ENCODE results near the gene IPO9. TPM values are rescaled to one million over a fixed set of nuclear protein-coding genes. Genes with fewer than 3 reads are reported as not detected.
A peak's percentile ranks its signal among the peaks of the same experiment; 100 is the strongest.

Gene IPO9
- total RNA-seq, 1 donor from 2014 or later = 50.2 TPM

DNA sequence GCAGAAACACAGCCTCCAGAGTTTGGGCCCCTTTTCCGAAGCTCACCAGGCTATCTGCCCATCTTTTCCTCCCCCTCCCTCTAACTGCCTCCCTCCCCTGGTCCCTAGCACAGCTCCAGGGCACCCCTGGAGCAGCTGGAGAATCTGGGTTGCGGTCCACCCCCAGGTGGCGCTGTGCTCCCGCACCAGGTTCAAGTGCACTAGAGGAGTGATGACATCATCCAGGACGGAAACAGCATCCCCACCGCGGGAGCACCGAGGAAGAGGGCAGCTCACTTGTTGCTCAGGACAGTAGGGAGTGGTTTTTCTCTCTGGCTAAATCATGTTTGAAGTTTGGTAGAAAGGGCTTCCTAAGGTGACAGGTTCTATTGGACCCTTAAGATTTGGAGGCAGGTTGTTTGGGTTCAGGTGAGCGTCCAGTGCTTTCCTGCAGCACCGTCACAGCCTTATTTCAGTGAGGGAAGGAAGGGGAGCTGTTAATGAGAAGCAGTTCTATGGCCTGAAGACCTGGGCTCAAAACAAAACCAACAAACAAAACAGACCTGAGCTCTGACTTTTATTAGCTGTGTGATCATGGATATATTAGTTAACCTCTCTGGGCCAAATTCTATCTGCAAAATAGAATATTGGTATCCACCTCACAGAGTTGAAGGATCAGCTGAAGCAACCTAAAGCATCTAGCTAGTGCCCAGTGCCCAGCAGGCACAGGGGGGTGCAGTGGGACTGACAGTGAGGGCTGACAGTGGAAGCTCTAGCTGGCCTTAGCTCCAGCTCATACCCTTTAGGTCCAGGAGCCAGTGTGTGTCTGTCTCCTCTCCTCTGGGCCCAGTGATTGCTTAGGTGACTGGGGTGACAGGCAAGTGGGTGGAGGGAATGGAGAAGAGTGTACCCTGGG, 67.2 kb downstream of the IPO9 start:
- Histone ChIP-seq H3K79me2 (ENCODE audit: insufficient read depth, low read length) (no peaks in the 10 kb centered on the region), H3K4me3 (ENCODE audit: insufficient read depth, low read depth, low read length) (no peak overlapping the region), H3K4me2 (ENCODE audit: low read length) (peak overlapping the region; percentile 26), H4K20me1 (ENCODE audit: insufficient read depth, low read length) (no peaks in the 10 kb centered on the region), H3K9me3 (ENCODE audit: insufficient read depth, low read depth, low read length) (no peaks in the 10 kb centered on the region), H3K4me1 (ENCODE audit: insufficient read depth, low read length) (peaks cover 10% of the 10 kb centered on the region), H3K36me3 (ENCODE audit: insufficient read depth, low read length) (no peaks in the 10 kb centered on the region), H3K9ac (ENCODE audit: low read length) (no peak overlapping the region), H2AFZ (ENCODE audit: low read depth, low read length) (no peak overlapping the region), H3K27me3 (ENCODE audit: insufficient read depth, low read length) (no peaks in the 10 kb centered on the region), H3K27ac (ENCODE audit: low read depth, low read length) (no peak overlapping the region)
- FAIRE-seq = peak; percentile 99
- Mint-ChIP-seq H3K4me1 (ENCODE audit: low read depth, unreplicated experiment) (peaks cover 17% of the 10 kb centered on the region), H3K4me3 (ENCODE audit: unreplicated experiment) (peak overlapping the region; percentile 40), H3K27ac (ENCODE audit: unreplicated experiment) (peak overlapping the region; percentile 55), H3K9me3 (ENCODE audit: unreplicated experiment) (peaks cover 3% of the 10 kb centered on the region), H3K27me3 (ENCODE audit: low read depth, unreplicated experiment) (peaks cover 19% of the 10 kb centered on the region), H3K36me3 (ENCODE audit: low read depth, unreplicated experiment) (peaks cover 34% of the 10 kb centered on the region)
- DNase-seq (ENCODE audit: low read depth) = peak; percentile 87
- TF ChIP-seq, protein P1, sequence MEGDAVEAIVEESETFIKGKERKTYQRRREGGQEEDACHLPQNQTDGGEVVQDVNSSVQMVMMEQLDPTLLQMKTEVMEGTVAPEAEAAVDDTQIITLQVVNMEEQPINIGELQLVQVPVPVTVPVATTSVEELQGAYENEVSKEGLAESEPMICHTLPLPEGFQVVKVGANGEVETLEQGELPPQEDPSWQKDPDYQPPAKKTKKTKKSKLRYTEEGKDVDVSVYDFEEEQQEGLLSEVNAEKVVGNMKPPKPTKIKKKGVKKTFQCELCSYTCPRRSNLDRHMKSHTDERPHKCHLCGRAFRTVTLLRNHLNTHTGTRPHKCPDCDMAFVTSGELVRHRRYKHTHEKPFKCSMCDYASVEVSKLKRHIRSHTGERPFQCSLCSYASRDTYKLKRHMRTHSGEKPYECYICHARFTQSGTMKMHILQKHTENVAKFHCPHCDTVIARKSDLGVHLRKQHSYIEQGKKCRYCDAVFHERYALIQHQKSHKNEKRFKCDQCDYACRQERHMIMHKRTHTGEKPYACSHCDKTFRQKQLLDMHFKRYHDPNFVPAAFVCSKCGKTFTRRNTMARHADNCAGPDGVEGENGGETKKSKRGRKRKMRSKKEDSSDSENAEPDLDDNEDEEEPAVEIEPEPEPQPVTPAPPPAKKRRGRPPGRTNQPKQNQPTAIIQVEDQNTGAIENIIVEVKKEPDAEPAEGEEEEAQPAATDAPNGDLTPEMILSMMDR (IDR thresholded peaks at IDR 0.05; ENCODE audit: insufficient read depth, low read depth, low read length) = peak; percentile 91
- TF ChIP-seq EZH2 (IDR thresholded peaks at IDR 0.05; ENCODE audit: insufficient read depth, low read length) = no peak

DNA sequence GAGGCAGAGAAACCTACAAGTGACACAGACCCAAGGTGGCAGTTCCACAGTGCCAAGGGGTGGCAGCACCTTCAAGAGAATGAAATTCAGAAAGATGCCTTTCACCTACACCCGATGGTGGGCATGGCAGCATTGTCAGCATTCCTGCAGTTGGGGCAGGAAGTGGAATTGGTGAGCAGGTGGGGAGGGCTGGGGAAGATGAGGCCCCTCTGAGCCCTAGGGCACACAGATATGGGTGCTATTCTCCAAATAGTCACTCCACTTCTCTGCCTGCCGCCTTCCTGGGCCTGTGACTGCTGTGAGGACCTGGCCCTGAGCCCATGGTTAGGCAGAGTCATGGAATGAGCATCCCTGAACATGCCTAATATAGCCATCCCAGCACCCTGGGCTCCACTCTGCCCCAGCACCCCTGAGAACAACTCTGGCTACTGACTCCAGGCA, 68.0 kb downstream of the IPO9 start:
- H3K27me3 Mint-ChIP-seq (ENCODE audit: low read depth, unreplicated experiment) = peaks cover 16% of the 10 kb centered on the region
- H3K27ac Mint-ChIP-seq (ENCODE audit: unreplicated experiment) = no peak overlapping the region
- Histone ChIP-seq H4K20me1 (ENCODE audit: insufficient read depth, low read length) (no peaks in the 10 kb centered on the region), H3K4me1 (ENCODE audit: insufficient read depth, low read length) (peaks cover 10% of the 10 kb centered on the region), H2AFZ (ENCODE audit: low read depth, low read length) (no peak overlapping the region), H3K9me3 (ENCODE audit: insufficient read depth, low read depth, low read length) (no peaks in the 10 kb centered on the region), H3K4me2 (ENCODE audit: low read length) (peak overlapping the region; percentile 0), H3K79me2 (ENCODE audit: insufficient read depth, low read length) (no peaks in the 10 kb centered on the region), H3K27me3 (ENCODE audit: insufficient read depth, low read length) (no peaks in the 10 kb centered on the region), H3K4me3 (ENCODE audit: insufficient read depth, low read depth, low read length) (no peak overlapping the region), H3K27ac (ENCODE audit: low read depth, low read length) (no peak overlapping the region), H3K36me3 (ENCODE audit: insufficient read depth, low read length) (no peaks in the 10 kb centered on the region), H3K9ac (ENCODE audit: low read length) (no peak overlapping the region)
- H3K9me3 Mint-ChIP-seq (ENCODE audit: unreplicated experiment) = peaks cover 3% of the 10 kb centered on the region
- DNase-seq (ENCODE audit: low read depth) = peak; percentile 60
- peaks cover 17% of the 10 kb centered on the region for H3K4me1 Mint-ChIP-seq (ENCODE audit: low read depth, unreplicated experiment)
- H3K4me3 Mint-ChIP-seq (ENCODE audit: unreplicated experiment) = no peak overlapping the region
- no peak for TF ChIP-seq EZH2 (IDR thresholded peaks at IDR 0.05; ENCODE audit: insufficient read depth, low read length)
- TF ChIP-seq, protein P1 (IDR thresholded peaks at IDR 0.05; ENCODE audit: insufficient read depth, low read depth, low read length) = no peak
- FAIRE-seq = no peak
- H3K36me3 Mint-ChIP-seq (ENCODE audit: low read depth, unreplicated experiment) = peaks cover 34% of the 10 kb centered on the region

Measured in astrocyte (in vitro differentiated cells and primary cell).